CD4-positive, alpha-beta T cell treated with Interleukin-10 for 1 hour (primary cell): ENCODE data around the gene ARL6IP4.
"Not testable (repeated sequence)": the region's sequence is repeated elsewhere in the genome, so short reads cannot be mapped to it uniquely, and the experiment has no call there.

Source experiments
- DNase-seq: peaks from one replicate; pipeline ENCODE4 v3.0.0-alpha.2; 2020

ARL6IP4 gene

DNA sequence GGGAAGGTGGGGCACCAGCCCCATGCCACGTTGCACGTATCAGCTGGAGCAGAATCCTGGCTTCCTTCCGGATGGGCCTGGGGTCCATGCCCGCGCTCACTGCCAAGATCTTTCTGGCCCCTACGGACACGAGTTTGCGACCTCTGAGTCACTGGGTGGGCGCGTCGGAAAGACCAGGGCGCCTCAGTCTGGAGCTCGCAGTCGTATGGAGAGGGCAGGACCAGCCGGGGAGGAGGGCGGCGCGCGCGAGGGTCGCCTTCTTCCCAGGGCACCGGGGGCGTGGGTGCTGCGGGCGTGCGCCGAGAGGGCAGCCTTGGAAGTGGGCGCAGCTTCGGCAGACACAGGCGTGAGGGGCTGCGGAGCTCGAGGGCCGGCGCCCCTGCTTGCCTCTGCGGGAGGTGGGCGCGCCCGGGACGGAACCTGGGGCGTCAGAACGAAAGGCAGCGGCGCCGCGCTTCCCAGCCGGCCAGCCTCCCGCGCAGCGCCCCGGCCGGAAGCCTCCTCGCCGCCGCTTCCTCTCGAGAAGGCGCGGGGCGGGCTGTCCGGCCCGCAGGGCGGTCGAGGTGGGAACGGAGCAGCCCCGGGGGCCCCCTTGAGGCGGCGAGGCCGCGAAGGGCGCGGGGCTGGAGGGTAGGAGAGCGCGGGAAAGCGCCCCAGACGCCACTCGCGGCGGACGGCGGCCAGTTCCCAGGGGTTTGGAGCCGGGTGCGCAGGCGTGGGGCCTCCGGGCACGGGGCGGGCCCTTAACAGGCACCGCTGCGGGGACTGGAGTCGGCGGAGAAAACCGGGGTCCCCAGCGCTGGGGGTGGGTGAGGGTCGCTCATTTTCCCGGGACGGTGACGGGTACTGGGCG lies at the start of gene ARL6IP4:
TSS of gene ARL6IP4 (plus strand) at position 499 of the 853 bp plus-strand sequence. CDS start 459 bp downstream, outside the sequence.
- peak; percentile 67 for DNase-seq

DNA sequence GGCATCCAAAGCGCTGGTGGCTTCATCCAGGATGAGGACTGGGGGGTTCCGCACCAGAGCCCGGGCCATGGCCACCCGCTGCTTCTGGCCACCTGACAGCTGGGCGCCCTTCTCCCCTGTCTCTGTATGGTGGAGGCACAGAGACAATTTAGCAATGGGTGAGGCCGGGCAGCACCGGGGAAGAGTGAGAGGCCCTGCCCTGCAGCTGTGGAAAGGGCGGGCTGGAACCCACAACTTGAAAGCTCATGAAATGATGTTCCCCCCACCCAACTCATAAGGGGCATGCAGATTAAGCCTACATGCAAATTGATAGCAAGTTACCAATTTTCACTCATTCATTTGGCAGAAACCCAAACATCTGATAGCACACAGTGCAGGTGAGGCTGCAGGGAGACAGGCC lies 48.3 kb upstream of the ARL6IP4 start:
- no peak for DNase-seq

DNA sequence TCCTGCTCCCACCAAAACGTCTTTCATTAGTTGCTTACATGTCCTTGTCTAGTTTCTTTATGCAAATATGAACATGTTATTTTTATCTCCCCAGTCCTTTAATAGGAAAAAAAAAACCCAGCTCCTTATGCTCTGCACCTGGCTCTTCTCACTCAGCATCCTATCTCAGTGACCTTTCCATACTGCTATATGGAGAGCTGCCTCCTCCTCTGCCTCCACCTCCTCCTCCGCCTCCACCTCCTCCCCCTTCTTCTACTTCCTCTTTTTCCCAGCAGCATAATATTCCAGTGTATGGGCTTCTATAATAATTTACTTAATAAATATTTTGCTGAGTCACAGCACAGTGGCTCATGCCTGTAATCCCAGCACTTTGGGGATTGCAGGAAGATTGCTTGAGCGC lies 45.8 kb upstream of the ARL6IP4 start:
- DNase-seq = no peak

DNA sequence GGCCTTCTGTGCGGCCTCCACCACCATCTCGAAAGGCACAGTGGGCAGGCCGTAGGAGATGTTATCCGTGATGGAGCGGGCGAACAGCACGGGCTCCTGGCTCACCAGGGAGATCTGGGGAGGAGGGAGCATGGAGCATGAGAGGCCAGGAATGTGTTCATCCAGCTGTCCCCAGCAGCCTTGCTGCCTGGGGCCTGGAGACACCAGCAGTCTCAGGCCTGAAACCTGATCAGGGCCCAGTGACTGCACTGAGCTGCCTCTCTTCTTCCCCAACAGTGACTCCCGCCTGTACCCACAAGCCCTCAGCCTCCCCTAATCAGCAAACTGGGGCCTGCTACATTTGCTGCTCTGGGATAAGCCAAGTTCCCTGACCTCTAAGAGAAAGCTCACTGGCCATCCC lies 45.2 kb upstream of the ARL6IP4 start:
- no peak for DNase-seq

DNA sequence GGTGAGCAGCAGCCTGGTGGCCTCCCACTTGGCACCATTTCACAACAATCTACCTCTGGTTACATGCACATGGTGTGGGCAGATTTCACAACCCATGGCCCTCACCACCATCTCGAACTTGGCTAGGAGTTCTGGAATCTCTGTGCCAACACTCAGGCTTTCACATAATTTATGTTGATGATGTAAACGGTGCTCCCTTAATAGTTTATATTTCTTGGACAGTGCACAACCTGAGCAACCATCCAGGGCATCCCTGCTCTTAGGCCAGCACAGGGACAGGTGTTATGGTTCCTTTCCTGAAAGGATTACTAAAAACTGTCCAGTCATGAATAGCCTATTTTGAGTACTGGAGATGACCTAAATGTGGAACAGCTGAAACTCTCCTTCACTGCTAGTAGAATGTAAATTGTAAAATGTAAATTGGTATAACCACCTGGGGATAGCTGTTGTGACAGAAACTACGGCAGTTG lies 42.8 kb upstream of the ARL6IP4 start:
- no peak for DNase-seq

DNA sequence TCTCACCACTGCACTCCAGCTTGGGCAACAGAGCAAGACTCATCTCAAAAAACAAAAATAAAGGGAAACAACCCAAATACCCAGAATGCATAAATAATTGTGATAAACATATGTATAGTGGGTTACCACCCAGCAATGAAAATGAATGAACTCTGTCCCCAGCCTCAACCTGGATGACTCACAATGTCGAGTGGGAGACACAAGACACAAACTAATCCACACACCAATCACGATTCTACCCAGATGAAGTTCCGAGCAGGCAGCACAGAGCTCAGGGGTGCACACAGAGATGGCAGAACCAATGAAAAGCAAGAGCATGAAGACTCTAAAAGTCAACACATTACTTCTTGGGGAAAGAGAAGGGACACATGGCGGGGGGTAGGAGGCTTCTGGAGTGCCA lies 41.4 kb upstream of the ARL6IP4 start:
- DNase-seq = no peak

DNA sequence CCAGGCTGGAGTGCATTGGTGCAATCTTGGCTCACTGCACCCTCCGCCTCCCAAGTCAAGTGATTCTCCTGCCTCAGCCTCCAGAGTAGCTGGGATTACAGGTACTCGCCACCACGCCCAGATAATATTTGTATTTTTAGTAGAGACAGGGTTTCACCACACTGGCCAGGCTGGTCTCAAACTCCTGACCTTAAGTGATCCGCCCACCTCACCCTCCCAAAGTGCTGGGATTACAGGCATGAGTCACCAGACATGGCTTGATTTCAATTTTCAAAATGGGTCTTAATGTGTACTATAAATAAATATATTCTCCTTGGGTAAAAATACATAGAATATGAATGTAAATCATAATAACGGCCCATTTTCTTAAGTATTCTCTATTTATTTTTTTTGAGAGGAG lies 39.1 kb upstream of the ARL6IP4 start:
- DNase-seq = not testable (repeated sequence)

DNA sequence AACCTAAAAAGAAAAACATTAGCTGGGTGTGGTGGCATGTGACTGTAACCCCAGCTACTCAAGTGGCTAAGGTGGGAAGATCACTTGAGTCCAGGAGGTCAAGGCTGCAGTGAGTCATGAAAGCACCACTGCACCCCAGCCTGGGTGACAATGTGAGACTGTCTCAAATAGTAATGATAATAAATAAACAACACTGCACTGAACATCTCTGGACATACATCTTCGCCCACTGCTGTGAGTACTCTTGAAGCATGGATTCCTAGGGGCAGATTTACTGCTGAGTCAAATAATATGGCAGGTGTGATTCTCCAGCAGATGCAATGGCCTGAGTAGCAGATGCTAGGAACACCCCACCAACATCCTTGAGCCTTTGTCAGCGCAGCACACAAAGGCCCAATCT lies 37.8 kb upstream of the ARL6IP4 start:
- DNase-seq = no peak

DNA sequence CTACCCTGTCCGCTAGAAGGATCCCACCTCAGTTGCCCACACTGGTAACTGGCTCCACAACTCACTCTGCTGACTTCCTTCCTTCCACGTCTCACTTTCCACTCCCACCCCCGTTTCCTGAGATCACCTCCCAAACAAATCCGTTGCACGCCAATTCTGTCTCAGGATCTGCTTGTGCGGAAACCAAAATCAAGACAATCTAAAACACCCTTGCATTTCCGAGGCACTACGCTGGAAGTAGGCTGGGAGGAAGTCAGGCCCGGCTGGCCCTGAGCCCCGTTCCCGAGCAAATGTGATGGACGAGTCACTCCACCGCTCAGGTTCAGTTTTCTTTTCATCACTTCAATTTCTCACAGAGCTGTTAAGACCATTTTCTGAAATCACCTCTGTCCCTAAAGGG lies 37.3 kb upstream of the ARL6IP4 start:
- DNase-seq = no peak

DNA sequence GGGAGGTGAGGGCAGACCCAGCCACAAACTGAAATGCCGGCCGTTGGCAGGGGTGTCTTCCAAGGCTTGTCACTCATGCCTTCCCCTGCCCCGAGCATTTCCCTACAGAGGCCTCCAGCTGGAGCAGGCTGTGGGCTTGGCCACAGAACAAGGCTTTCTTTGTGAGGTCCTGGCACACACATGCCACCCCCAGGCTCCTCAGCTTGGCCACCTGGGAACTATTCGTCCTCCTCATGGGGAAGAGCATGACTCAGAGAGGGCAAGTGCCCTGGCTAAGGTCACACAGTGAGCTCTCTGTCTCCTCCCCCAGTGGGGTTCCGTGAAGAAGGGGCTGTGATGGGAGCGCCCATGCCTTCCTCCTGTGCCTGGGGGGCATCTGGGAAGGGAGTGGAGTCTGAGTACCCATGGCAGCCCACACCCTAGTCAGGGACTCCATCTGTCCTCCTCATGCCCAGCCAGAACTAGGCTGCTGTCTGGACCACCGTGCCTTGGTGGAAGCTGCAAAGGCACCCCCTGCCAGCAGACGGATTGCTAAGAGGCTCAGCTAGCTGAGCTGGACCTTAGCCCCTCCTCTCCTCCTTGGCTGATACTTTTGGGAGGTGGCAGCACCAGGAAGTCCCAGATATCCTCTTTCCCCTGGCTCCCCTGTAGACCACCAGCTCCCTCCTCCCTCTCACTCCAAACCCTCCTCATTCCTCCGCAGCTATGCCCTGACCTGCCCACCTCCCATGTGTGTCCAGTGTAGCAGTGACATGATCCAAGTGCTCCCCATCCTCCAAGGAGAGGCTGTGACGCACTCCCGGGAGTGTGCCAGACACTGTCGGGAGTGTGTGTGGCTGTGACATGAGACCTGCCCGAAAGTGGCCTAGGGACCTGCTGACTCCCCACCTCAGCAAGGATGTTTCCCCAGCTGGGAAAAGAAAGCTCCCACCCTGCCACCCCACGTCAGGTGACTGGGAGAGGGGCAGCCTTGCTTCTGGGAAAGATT lies 35.6 kb upstream of the ARL6IP4 start:
- DNase-seq = no peak

DNA sequence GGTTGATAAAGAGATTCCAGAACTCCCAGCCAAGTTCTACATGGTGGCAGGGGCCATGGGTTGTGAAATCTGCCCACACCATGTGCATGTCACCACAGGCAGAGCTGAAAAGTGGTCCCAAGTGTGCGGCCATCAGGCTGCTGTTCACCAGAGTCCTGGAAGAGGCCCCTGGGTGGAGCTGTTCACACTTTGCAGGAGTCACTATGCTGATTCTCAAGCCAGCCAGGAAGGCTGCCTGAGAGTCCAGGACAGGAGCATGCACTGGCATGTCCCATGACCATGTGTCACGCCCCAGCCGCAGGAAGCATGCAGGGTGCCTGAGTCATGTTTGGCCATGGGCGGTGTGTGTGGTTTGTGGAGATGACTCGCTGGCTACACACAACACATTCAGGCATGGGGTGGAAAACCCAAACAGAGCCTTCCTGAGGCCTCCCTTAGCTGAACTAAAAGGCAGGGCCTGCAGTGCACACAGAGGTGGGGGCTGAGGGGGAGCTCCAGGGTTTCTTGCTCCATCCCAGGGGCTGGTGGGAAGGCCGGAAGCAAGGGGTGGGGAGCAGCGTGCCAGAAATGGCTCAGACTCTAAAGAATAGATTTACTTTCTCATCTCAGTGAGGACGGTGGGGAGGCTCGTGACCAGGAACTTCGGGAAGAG lies 33.7 kb upstream of the ARL6IP4 start:
- peak; percentile 55 for DNase-seq

DNA sequence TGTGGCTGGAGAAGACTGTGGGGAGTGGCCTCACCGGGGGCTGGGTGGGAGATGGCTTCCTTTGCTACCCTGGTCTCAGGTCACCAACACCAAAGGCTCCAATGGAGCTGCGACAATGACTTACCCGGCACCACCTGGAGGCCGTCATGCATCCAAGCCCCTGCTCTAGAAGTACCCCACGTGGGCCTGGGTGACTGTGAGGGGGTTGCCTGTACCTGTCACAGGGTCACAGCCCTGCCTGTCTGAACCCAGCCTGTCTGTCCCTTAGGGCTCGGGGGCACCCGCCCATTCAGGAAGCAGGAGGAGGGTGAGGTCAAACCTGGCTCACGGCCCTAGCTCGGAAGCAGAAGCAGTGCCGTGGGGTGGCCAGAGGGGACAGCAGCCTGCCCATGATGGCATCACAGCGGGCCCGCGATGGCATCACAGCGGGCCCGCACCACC lies 33.1 kb upstream of the ARL6IP4 start:
- DNase-seq = no peak

DNA sequence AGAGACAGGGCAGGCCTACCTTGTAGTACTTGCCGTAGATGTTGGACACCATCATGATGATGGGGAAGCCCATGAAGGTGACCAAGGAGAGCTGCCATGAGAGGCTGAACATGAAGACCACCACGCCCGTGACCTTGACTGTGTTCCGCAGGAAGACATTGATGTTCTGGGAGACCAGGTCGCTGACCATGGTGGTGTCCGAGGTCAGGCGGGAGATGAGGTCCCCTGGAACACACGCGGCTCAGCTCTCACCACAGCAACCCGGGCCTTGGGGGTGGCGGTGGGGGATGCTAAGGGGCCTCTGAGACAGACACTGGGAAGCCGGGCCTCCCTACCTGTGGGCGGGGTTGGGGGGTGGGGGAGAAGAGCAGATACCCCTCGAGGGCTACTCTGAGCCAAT lies 31.9 kb upstream of the ARL6IP4 start:
- no peak for DNase-seq

DNA sequence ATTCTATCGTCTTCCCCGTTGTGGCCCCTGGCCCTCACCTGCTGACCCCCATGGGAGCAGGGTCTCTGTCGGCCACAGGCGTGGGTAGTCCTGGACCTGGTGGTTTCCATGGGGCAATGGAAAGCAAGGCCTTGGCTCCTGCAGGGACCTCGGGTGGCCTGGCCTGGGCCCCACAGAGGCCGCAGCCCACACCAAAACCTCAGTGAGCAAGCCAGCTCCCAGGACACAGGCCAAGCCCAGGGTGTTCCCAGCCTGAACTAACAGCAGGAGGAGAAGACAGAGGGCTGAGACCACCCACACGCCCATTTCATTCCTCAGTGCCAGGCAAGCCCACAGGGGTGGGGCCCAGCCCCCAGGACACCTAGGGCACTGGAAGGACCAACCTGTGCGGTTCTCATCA lies 31.1 kb upstream of the ARL6IP4 start:
- DNase-seq = no peak

DNA sequence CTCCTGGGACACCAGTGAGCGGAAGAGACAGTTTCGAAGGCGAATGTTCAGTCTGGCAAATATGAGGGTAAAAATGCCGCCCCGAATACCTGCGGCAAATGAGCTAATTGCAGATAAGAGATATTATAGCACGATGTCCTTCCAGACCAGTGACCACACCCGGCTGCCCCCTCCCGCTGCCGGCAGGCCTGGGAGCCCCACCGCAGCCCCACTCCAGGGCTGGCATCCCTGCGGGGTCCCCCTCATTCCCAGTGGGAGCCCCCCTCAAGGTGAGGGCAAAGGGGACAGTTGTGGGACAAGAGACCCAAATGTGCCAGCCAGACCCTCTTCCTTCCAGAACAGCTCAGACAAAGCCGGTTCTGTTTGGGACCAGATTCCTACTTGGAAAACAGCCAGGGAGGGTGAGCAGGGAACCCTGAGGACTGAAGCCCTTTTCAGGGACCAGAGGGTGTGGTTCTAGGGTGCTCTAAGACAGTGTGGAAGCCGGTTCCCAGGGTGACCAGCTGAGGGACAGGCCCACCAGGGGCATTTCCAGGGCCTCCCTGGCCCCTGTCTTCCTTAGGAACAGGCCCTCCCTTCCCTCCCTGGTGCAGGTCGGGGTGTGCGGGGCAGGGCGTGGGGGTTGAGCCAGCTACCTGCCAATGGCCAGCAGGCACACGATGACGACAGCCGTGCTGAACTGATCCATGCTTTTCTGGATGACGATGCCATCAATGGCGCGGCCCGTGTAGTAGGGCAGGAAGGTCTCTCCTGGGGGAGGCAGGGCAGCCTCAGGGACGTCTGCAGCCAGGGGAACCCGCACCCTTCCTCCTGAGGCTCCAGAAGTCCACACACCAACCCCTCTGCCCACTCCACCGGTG lies 30.4 kb upstream of the ARL6IP4 start:
- DNase-seq = no peak

DNA sequence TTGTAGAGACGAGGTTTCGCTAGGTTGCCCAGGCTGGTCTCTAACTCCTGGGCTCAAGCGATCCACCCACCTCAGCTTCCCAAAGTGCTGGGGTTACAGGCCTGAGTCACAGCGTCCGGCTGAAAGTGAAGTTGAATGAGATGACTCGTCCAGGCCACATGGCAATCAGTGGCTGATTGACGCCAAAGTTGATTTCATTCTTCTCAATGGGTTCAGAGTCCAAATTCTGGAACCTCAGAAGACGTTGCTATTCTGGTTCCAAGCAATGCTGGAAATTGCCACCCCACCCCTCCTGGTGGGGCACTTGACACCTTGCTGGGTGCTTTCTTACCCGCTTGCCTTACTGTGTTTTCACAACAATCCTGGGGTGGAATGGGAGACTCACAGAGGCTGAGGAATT lies 29.1 kb upstream of the ARL6IP4 start:
- DNase-seq = no peak

DNA sequence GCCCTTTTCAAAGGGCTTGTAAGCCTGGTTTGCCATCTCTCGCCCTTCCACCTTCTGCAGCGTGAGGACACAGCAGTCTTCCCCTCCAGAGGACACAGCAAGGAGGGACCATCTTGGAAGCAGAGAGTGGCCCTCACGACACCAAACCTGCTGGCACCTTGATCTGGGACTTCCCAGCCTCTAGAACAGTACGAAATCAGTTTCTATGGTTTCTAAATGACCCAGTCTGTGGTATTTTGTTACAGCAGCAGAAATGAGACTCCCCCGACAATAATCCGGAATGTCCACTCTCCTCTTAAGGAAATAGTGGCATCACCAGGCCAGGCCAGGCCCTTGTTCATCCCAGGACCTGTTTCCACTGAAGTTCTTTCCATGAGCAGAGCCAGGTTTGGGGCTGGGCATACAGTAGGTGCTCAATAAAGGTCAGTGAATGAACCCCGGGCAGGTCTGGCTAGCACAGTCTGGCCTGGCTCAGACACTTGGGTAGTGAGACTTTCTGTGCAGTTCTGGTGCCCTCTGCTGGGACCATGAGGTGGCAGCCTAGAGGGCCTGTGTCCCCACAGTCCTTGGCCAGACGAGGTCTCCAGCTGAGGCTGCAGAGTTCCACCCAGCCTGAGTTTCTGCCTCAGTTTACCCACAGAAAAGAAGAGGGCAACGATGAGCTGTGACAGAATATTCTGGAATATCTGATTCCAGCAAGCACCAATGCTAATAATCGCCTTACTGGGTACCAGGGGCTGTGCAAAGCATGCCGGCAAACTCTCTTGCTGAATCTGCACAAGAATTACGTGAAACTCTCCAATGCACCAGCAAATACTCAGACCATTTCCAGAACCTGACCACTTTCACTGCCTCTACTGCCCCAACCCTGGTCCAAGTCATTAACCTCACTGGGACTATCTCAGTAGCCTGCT lies 28.2 kb upstream of the ARL6IP4 start:
- peak; percentile 81 for DNase-seq

DNA sequence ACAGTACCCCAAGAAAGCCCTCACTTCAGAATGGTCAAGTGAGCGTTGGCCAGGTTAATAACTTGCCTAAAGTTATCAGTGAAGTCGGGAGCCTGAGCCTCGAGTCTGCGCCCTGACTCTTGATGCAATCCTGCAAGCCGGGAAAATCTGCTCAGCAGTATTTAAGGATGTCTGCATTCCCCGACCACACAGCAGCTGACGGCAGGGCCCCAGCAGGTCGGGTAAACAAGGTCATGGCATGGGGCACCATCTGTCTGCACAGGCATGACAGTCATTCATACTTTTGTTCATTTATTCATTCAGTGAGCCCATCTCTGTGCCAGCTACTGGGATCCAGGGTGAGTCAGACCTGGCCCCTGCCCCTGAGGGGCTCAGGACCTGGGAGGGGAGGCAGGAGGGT lies 25.3 kb upstream of the ARL6IP4 start:
- no peak for DNase-seq

DNA sequence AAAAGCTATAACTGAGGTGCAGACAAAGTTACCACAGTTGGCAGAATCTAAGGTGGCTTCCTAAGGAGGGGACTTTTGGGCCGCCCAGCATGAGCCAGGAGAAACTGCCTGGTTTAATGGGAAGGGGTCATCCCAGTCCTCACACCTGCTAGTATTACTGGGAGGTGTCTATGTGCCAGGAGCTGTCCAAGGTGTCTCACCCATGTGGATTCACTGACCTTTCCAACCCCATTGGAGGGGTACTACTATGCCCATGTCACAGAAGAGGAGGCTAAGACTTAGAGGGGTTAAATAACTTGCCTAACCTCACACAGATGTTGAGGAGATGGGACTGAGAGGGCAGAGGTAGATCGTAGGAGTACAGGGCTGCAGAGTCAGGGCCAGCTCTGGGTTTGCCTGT lies 24.4 kb upstream of the ARL6IP4 start:
- DNase-seq = no peak

DNA sequence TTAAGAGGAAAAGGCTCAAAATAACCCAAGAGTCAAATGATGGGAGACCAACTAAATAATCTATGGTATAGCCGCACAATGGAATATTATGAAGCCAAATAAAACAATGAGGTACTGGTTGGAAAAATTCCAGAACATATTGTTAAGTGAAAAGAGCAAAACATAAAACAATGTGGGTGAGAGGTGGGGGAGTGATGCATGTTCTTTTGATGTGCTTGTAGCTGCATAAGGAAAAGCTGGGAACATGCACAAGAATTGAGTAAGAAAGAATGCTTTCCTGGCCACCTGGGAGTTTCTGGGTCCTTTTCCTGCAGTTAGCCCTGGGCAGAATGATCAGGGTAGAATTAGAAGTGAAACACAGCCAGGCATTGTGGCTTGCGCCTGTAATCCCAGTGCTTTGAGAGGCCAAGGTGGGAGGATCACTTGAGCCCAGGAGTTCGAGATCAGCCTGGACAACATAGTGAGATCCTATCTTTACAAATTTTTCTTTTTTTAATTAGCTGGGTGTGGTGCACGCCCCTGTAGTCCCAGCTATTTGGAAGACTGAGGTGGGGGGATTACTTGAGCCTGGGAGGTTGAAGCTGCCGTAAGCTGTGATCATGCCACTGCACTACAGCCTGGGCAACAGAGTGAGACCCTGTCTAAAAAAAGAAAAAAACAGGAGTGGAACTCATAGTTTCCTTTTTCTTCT lies 22.1 kb upstream of the ARL6IP4 start:
- no peak for DNase-seq
